IPS-18a (cell line): Measurements from ENCODE around the gene CLASP2.

Experiments used
- H3K27ac ChIP-seq: one replicate; pipeline ENCODE4 v1.5.1; 2013; ENCODE audit warnings: low read length
- H3K27me3 ChIP-seq: one replicate; pipeline ENCODE4 v1.6.1; 2013; ENCODE audit warnings: mild to moderate bottlenecking, low read length; ENCODE audit not compliant: control insufficient read depth, insufficient read depth
- H3K36me3 ChIP-seq: one replicate; pipeline ENCODE4 v1.6.1; 2013; ENCODE audit warnings: low read depth, low read length; ENCODE audit not compliant: control insufficient read depth
- H3K4me1 ChIP-seq: one replicate; pipeline ENCODE4 v1.6.1; 2013; ENCODE audit warnings: low read depth, low read length; ENCODE audit not compliant: control insufficient read depth
- H3K4me3 ChIP-seq: one replicate; pipeline ENCODE4 v1.5.1; 2013; ENCODE audit warnings: low read length
- H3K9ac ChIP-seq: one replicate; pipeline ENCODE4 v1.6.1; 2013; ENCODE audit warnings: mild to moderate bottlenecking, low read length, moderate library complexity
- H3K9me3 ChIP-seq: one replicate; pipeline ENCODE4 v1.6.1; 2013; ENCODE audit warnings: low read depth, low read length; ENCODE audit not compliant: control insufficient read depth

The CLASP2 gene

DNA sequence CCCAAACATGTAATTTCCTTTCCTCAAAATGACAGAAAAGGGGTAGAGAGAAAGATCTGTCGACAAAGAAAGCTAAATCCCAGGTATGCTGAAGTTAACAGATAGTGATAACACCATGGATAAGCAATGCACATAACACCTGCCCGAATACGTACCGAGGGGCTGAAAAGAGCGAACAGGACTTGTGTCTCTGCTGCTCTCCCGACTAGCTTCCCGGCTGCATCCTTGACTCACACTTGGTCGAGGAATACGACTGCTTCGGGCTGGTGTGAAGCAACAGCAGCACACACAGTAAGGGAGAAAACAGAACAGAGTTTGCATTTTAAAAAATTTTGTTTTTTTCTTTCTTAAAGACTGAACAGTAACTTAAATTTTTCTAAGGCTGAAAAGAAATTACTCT is 136.4 kb downstream of the CLASP2 start:
- Histone ChIP-seq H3K27ac (no peak overlapping the region), H3K4me3 (no peak overlapping the region), H3K36me3 (no peaks in the 10 kb centered on the region), H3K9ac (no peak overlapping the region), H3K4me1 (peaks cover 49% of the 10 kb centered on the region), H3K27me3 (no peaks in the 10 kb centered on the region), H3K9me3 (no peaks in the 10 kb centered on the region)

- no peak overlapping the region for H3K27ac ChIP-seq
- peaks cover 56% of the 10 kb centered on the region for H3K4me1 ChIP-seq
- no peak overlapping the region for H3K4me3 ChIP-seq
- H3K27me3 ChIP-seq = no peaks in the 10 kb centered on the region
- no peak overlapping the region for H3K9ac ChIP-seq
- H3K9me3 ChIP-seq = no peaks in the 10 kb centered on the region
- H3K36me3 ChIP-seq = no peaks in the 10 kb centered on the region
These were observed 138.2 kb downstream of the CLASP2 start for GRCh38 chr3:33579840-33580239.

GRCh38 chr3:33579178-33579510 is 138.9 kb downstream of the CLASP2 start:
- Histone ChIP-seq H3K27ac (no peak overlapping the region), H3K36me3 (no peaks in the 10 kb centered on the region), H3K4me1 (peaks cover 56% of the 10 kb centered on the region)

DNA sequence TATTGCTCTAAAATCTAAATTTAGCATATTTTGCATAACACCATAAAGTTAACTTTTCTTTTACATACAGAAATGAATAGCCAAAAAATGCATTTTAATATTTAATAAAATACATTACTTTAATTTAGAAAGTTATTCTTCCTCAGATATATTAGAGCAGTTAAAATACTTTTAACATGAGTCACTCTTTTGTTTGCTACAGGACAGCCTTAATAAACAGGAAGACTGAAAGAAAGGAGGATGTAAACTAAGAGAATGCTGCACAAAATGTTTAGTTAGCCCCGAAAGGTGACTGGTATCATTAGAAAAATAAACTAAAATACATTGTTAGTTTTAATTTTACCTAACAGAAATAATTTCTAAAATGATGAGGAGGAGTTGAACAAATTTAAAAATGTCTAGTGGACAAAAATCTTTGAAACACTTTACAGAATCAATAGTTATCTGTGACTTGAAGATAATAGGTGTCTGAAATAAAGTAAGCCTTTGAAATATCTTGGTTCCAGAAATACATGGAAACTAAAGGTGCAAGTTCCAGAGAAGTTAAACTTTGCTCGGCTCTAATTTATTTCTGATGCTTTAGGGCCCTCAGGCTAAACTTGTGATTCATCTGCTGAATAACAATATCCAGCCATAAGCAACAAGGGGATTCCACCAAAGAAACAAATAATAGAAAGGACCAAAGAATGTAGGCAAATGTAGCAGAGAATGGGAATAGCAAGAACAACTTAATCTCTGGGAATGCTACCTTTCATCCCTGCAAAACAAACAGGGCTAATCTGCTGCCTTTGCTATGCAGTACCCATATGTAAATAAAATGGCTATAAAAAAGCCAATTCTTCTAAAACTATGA is 139.5 kb downstream of the CLASP2 start:
- Histone ChIP-seq H3K4me3 (peak overlapping the region; percentile 42), H3K27me3 (no peaks in the 10 kb centered on the region), H3K27ac (peak overlapping the region; percentile 41), H3K36me3 (peaks cover under 1% of the 10 kb centered on the region), H3K9ac (no peak overlapping the region), H3K9me3 (no peaks in the 10 kb centered on the region), H3K4me1 (peaks cover 56% of the 10 kb centered on the region)

More at GRCh38 chr3:33579178-33579510, 138.9 kb downstream of the CLASP2 start:
- Histone ChIP-seq H3K4me3 (peak overlapping the region; percentile 22), H3K9ac (no peak overlapping the region), H3K27me3 (no peaks in the 10 kb centered on the region), H3K9me3 (no peaks in the 10 kb centered on the region)

DNA sequence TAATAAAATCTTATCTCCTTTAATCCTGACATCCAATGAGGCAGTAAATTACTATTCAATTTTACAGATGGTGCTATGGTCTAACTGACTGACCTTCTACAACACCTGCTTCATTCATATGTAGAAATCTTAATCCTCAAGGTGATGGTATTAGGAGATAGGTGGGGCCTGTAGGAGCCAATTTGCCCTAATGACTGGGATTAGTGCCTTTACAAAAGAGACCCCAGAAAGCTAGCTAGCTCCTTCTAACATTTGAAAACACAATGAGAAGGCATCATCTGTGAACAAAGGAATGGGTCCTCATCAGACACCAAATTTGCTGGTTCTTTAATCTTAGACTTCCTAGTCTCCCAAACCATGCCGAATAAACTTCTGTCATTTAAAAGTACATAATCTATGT is 140.5 kb downstream of the CLASP2 start:
- Histone ChIP-seq H3K9ac (no peak overlapping the region), H3K27ac (peak overlapping the region; percentile 41), H3K9me3 (no peaks in the 10 kb centered on the region), H3K36me3 (peaks cover 8% of the 10 kb centered on the region), H3K4me3 (peak overlapping the region; percentile 42), H3K27me3 (no peaks in the 10 kb centered on the region), H3K4me1 (peaks cover 51% of the 10 kb centered on the region)

- Histone ChIP-seq H3K27ac (no peak overlapping the region), H3K9ac (no peak overlapping the region), H3K4me1 (peaks cover 47% of the 10 kb centered on the region), H3K4me3 (peak overlapping the region; percentile 18), H3K36me3 (peaks cover 8% of the 10 kb centered on the region), H3K9me3 (no peaks in the 10 kb centered on the region), H3K27me3 (no peaks in the 10 kb centered on the region)
These were observed 140.9 kb downstream of the CLASP2 start for GRCh38 chr3:33577173-33577572.

- no peaks in the 10 kb centered on the region for H3K27me3 ChIP-seq
- peaks cover 8% of the 10 kb centered on the region for H3K36me3 ChIP-seq
- H3K9me3 ChIP-seq = no peaks in the 10 kb centered on the region
- peaks cover 38% of the 10 kb centered on the region for H3K4me1 ChIP-seq
- H3K27ac ChIP-seq = no peak overlapping the region
- no peak overlapping the region for H3K9ac ChIP-seq
- H3K4me3 ChIP-seq = no peak overlapping the region
These were observed 142.7 kb downstream of the CLASP2 start for GRCh38 chr3:33575311-33575710.

DNA sequence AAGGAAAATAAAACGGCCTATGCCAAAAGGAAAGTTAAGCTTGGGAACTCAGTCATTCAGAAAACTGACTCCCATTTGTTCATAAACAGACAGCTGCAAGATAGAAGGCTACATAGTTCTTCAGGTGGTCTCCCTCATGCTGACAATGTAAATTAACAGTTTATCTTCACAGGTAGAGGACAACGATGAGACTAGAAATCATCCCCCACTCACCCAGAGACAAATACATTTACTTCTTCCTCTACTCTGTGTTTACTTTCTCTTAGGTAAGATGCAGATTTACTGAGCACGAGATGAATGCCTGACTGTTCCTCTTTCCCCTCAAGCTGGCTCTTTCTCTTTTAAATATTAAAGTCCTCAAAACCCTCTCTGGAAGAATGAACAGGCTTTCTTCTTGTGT is 160.2 kb downstream of the CLASP2 start:
- Histone ChIP-seq H3K27ac (peak overlapping the region; percentile 88), H3K9ac (peak overlapping the region; percentile 56)

GRCh38 chr3:33557279-33557678 is 160.8 kb downstream of the CLASP2 start:
- H3K9me3 ChIP-seq = no peaks in the 10 kb centered on the region
- no peaks in the 10 kb centered on the region for H3K36me3 ChIP-seq
- H3K4me1 ChIP-seq = peaks cover 19% of the 10 kb centered on the region
- H3K27me3 ChIP-seq = no peaks in the 10 kb centered on the region
- no peak overlapping the region for H3K27ac ChIP-seq
- no peak overlapping the region for H3K4me3 ChIP-seq
- H3K9ac ChIP-seq = no peak overlapping the region

More for the DNA sequence above, 160.2 kb downstream of the CLASP2 start:
- Histone ChIP-seq H3K36me3 (no peaks in the 10 kb centered on the region), H3K4me1 (peaks cover 20% of the 10 kb centered on the region), H3K9me3 (no peaks in the 10 kb centered on the region), H3K4me3 (peak overlapping the region; percentile 55), H3K27me3 (no peaks in the 10 kb centered on the region)

- Histone ChIP-seq H3K4me1 (no peaks in the 10 kb centered on the region), H3K4me3 (no peak overlapping the region), H3K9me3 (no peaks in the 10 kb centered on the region), H3K9ac (no peak overlapping the region), H3K27me3 (no peaks in the 10 kb centered on the region), H3K27ac (no peak overlapping the region), H3K36me3 (peaks cover 19% of the 10 kb centered on the region)
These were observed 171.0 kb downstream of the CLASP2 start for GRCh38 chr3:33547101-33547500.

DNA sequence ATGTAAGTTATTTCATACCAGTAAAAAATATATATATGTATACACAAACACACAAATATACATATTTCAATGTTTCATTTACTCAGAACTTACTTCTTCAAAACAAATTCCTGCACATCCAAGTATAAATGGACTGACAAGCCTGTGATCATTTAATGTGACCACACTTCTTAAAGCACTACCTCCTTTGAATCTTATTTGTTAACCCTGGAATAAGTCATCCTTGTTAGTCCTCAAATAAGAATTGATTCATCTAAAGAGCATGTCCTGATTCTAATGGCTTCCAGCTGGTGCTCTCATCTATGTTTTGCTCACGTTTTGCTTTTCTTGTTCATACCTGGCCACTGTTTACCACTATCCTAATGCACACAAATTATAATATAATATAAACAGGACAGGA is 173.9 kb downstream of the CLASP2 start:
- H3K4me3 ChIP-seq = no peak overlapping the region
- no peak overlapping the region for H3K27ac ChIP-seq
- H3K9ac ChIP-seq = no peak overlapping the region
- no peaks in the 10 kb centered on the region for H3K9me3 ChIP-seq
- H3K36me3 ChIP-seq = peaks cover 13% of the 10 kb centered on the region
- H3K4me1 ChIP-seq = no peaks in the 10 kb centered on the region
- no peaks in the 10 kb centered on the region for H3K27me3 ChIP-seq

DNA sequence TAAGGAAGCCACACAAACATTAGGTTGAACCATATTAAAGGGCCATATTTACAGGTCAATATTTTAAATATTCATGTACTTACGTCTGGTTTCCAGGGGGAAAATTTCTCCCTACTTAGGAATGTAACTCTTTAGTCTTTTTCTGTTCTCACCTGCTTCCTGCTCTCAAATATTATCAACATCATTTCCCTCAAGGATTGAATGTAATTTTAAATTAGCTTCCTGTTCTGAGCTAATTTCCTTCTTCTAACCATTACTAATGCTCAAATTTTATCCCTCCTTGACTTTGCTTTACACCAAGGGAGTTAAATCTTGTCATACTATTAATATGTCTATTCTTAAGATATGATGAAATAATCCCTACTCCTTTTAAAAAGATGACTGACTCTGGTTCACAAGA is 174.5 kb downstream of the CLASP2 start:
- H3K9ac ChIP-seq = no peak overlapping the region
- no peak overlapping the region for H3K4me3 ChIP-seq
- H3K4me1 ChIP-seq = no peaks in the 10 kb centered on the region
- peaks cover 10% of the 10 kb centered on the region for H3K36me3 ChIP-seq
- H3K9me3 ChIP-seq = no peaks in the 10 kb centered on the region
- H3K27ac ChIP-seq = no peak overlapping the region
- H3K27me3 ChIP-seq = no peaks in the 10 kb centered on the region
